MG63 (cell line): ENCODE data around the gene UGT1A10. TPM values are rescaled to one million over a fixed set of nuclear protein-coding genes. Genes with fewer than 3 reads are reported as not detected.

Experiments used
- DNase-seq: peaks from one replicate; pipeline ENCODE4 v3.0.0-alpha.2; 2020
- H3K27me3 ChIP-seq: fragments of 250-450 bp; sonication (Bioruptor Pico); 2 replicates; pipeline ENCODE4 v1.5.1; 2020; ENCODE audit warnings: mild to moderate bottlenecking, moderate library complexity
- H3K36me3 ChIP-seq: fragments of 250-450 bp; sonication (Bioruptor Pico); 2 replicates; pipeline ENCODE4 v1.5.1; 2020; ENCODE audit warnings: mild to moderate bottlenecking, moderate library complexity
- H3K4me3 ChIP-seq: fragments of 250-450 bp; sonication (Bioruptor Pico); 2 replicates; pipeline ENCODE4 v1.5.1; 2020; ENCODE audit warnings: mild to moderate bottlenecking, moderate library complexity
- H3K9me3 ChIP-seq: fragments of 250-450 bp; sonication (Bioruptor Pico); 2 replicates; pipeline ENCODE4 v1.5.1; 2020; ENCODE audit warnings: mild to moderate bottlenecking, moderate library complexity
- total RNA-seq: library from RNA; depleted of rRNA; stranded (reverse); fragments of >200 nt; shearing (Covaris generic); gene quantifications from 2 replicates; pipeline ENCODE4 v1.2.3, GENCODE V29; 2014; ENCODE audit warnings: low replicate concordance; rRNA removed

UGT1A10 gene
- total RNA-seq, 1 experiment from 2014 or later: 0.33 TPM

DNA sequence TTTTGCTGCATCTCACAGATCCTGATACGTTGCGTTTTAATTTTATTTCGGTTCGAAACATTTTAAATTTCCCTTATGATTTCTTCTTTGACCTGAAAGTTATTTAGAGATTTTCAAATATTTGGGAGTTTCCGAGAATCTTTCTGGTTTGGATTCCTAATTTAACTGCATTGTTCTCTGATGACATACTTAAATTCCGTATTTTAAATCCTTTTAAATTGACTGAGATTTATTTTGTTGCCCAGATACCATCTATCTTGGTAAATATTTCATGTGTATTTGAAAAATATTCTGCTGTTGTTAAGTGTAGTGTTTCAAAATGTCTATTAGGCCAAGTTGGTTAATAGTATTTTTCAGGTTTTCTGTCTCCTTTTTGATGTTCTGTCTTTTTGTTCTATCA, 179.6 kb downstream of the UGT1A10 start:
- DNase-seq: no peak

GRCh38 chr2:233816334-233816733, 180.1 kb downstream of the UGT1A10 start:
- Histone ChIP-seq H3K4me3 (no peak overlapping the region), H3K27me3 (no peaks in the 10 kb centered on the region), H3K36me3 (no peaks in the 10 kb centered on the region), H3K9me3 (no peaks in the 10 kb centered on the region)
- DNase-seq: no peak

More for the DNA sequence above, 179.6 kb downstream of the UGT1A10 start:
- Histone ChIP-seq H3K36me3 (no peaks in the 10 kb centered on the region), H3K27me3 (no peaks in the 10 kb centered on the region), H3K9me3 (no peaks in the 10 kb centered on the region), H3K4me3 (no peak overlapping the region)

DNA sequence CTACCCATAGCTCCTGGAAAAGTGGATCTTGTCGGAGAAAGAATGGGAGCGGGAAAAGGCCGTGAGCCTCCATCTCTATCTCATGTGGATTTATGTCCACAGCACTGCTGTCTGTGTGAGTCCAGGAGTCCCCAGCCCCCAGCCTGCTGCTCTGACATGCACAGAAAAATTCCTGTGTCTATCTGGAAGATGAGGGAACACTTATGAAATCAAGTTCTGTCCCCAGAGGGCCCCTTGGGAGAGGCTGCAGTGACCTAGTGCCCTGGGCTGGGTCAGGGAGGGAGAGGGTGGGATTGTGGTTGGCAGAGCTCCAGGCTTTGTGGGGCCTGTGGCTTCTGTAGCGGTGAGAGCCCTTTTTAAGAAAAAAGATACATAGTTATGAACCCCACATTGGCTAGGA, 180.5 kb downstream of the UGT1A10 start:
- no peak for DNase-seq
- no peaks in the 10 kb centered on the region for H3K27me3 ChIP-seq

GRCh38 chr2:233817361-233817911, 181.2 kb downstream of the UGT1A10 start:
- H3K9me3 ChIP-seq: no peaks in the 10 kb centered on the region
- DNase-seq: no peak
- H3K36me3 ChIP-seq: no peaks in the 10 kb centered on the region
- no peaks in the 10 kb centered on the region for H3K27me3 ChIP-seq
- H3K4me3 ChIP-seq: no peak overlapping the region

More for the DNA sequence above, 180.5 kb downstream of the UGT1A10 start:
- Histone ChIP-seq H3K9me3 (no peaks in the 10 kb centered on the region), H3K4me3 (no peak overlapping the region), H3K36me3 (no peaks in the 10 kb centered on the region)

DNA sequence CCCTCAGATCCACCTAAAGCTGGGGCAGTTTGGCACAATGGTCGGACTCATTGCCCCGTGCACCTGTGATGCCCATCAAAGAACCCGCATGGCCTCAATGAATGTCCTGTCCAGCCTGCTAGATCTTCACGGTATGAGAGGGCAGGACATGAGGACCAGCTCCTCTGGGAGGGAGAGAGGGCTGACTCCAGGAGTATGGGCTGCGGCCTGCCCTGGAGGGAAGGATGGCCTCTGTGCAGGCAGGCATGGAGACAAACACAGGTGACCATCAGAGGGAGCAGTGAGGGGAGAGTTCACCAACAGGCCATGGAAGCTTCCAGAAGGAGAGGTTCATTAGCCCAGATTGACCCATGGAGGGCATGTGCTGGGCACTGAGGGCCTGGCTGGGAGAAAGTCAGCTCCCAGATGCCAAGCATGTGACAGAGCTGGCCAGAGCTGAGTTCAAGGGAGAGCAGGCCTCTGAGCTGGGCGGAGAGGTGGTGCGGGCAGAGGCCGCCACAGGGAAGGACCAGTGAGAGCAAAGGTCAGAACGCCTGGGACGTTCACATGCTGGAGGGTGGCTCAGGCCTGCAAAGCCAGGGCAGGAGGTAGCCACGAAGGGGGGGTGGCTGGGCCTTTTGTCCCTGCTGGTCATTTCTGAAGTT, 181.9 kb downstream of the UGT1A10 start:
- no peak for DNase-seq
- Histone ChIP-seq H3K4me3 (no peak overlapping the region), H3K36me3 (no peaks in the 10 kb centered on the region), H3K27me3 (no peaks in the 10 kb centered on the region), H3K9me3 (no peaks in the 10 kb centered on the region)

DNA sequence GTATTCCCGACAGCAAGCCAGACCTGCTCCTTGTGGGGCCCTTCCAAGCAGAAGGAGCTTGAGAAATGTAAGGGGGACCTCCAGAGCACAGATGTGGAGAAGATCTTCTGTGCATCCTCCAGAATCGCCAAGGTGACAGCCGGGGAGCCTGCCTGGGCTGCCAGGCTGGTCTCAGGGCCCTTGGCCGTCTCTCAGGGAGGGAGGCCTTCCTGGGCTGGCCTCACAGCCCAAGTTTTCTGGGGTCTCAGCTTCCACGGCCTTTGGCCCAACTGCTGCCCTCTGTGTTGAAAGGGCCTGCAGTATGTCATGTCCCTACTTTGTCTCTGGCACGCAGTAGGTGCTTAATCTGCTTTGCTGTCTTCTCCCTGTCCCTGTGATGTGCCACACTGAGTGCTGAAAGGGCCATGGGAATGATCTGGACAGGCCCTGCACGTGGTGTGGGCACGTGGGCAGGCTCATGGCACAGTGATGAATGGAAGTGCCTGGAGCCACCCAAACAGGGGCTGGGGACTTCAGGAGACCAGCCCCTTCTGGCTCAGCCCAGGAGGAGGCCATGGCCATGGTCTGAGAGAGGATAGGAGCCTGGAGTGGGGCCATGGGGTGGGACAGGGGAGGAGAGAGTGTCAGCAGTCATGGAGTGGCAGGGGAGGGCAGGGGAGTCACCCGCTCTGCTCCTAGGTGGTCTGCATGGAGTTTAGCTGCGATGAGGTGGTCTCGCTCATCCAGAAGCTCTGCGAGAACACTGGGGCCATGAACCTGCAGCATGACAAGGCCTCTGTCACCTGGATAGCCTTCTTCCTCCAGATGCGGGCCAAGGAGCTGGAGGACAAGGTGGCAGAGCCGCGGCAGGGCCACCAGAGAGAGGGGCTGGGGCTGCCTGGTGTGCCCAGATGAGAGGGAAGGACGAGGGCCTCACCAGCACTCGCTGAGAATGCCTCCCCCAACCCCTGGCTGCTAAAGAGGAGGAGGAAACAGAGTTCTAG, 182.7 kb downstream of the UGT1A10 start:
- no peaks in the 10 kb centered on the region for H3K27me3 ChIP-seq
- H3K9me3 ChIP-seq: no peaks in the 10 kb centered on the region
- H3K36me3 ChIP-seq: no peaks in the 10 kb centered on the region
- H3K4me3 ChIP-seq: no peak overlapping the region
- DNase-seq: no peak

DNA sequence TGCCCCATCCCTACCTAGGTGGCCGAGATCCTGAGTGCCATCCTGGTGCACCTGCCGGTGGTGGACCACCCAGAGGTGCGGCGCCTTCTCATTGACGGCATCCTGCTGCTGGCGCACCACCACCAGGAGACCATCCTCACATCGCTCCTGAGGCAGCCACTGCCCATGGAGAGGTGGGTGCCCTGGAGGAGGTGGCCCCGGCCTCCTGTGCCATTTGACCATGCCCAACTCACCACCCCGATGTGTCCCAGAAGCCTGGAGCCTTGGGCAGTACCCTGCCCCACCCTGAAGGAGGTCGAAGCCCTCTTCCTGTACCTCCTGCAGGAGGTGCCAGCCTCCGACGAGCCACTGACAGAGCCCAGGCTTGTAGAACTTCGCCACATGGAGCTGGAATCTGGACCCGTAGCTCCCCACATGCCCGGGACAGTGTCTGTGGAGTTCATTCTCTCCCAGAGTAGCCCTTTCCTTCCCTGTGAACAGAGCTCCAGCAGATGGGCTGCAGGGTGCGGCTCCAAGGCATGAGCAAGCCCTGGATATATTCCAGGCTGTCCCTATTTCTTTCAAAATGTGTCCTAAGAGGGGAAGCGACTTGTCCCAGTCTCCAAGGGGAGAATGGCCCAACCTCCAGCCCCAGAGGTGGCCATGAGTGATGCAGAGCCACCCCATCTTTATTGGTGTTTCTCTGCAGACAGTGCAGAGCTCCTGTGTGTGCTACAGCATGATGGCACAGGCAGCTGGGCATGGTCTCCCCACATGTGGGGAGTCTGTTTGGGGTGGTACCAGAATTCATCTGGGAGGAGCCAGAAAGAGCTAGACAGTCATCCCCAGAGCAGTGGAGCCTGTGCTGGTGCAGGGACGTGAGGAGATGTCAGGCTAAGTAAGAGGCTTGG, 183.9 kb downstream of the UGT1A10 start:
- H3K9me3 ChIP-seq: no peaks in the 10 kb centered on the region
- no peak overlapping the region for H3K4me3 ChIP-seq
- no peaks in the 10 kb centered on the region for H3K27me3 ChIP-seq
- H3K36me3 ChIP-seq: no peaks in the 10 kb centered on the region
- no peak for DNase-seq

DNA sequence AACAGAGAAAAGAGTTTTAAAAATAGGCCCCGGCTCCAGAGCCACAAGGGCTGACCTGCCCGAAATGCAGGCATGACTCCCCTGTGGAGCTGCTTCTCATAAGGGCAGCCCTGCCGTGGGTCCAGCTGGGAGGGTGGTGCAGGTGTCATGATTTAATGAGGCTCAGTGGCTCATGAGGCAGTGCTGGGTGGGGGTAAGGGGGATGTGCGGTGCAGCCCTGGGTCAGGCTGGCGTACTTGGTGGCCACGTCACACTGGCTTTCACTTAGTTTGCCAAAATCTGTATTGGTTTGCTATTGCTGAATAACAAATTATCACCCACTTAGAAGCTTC, 184.5 kb downstream of the UGT1A10 start:
- no peaks in the 10 kb centered on the region for H3K9me3 ChIP-seq
- DNase-seq: no peak
- no peaks in the 10 kb centered on the region for H3K27me3 ChIP-seq
- H3K36me3 ChIP-seq: no peaks in the 10 kb centered on the region
- no peak overlapping the region for H3K4me3 ChIP-seq

- peaks cover 2% of the 10 kb centered on the region; the same call in 1 of the 2 replicates for H3K9me3 ChIP-seq
- H3K4me3 ChIP-seq: no peak overlapping the region
- H3K27me3 ChIP-seq: no peaks in the 10 kb centered on the region
- DNase-seq: no peak
- no peaks in the 10 kb centered on the region for H3K36me3 ChIP-seq
Observed at GRCh38 chr2:233821196-233821595, 184.9 kb downstream of the UGT1A10 start.

DNA sequence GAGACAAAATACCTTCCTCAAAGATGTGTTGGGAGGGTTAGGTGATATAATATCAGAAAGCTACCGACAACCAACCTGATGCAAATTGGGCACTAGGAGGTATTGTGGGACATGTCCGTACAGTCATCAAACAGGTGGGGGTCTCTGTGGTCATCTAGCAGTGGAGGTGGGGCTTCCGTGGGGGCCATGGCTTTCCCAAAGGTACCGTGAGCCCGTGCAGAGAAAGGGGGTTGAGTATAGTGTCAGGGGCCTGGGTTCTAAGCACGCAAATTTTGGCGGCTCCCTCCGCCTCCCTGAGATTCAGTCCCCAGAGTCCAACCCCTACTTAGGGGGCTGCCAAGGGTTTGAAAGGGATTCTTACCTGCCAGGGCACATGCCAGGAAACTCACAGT, 185.5 kb downstream of the UGT1A10 start:
- H3K27me3 ChIP-seq: no peaks in the 10 kb centered on the region
- no peaks in the 10 kb centered on the region for H3K36me3 ChIP-seq
- no peak overlapping the region for H3K4me3 ChIP-seq
- peaks cover 4% of the 10 kb centered on the region; the same call in 1 of the 2 replicates for H3K9me3 ChIP-seq
- DNase-seq: no peak

DNA sequence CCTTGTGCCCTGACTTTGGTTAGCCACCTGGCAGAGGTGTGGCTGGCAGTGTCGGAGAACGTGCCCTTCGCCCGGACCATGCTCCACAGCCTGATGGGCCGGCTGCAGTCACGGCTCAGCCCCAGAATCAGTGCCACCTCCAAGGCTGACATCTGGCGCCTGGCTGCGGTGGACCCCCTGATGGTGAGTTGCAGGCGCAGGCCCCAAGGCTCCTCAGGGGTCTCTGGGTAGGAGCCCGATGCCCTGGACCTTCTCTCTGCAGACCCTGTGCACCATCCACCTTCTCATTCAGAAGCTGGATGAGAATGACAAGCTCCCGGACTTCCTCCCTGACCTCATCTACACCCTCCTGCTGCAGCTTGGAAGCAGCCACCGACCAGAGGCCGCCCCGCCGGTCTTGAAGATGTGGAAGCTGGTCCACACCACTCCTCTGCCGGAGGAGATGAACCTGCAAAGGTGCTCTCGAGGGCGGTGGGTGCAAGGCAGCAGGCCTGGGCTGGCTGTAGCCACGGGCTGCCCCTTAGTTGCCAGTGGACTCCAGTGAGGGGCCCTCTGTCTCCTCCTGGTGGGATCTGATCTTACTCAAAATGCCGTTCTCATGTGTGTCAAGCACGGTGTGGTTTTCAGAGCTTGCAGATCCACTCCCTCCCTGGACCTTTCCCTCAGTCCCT, 186.0 kb downstream of the UGT1A10 start:
- H3K36me3 ChIP-seq: no peaks in the 10 kb centered on the region
- H3K4me3 ChIP-seq: no peak overlapping the region
- no peaks in the 10 kb centered on the region for H3K27me3 ChIP-seq
- peaks cover 4% of the 10 kb centered on the region; the same call in 1 of the 2 replicates for H3K9me3 ChIP-seq
- no peak for DNase-seq

Other genes starting within 250 kb of the UGT1A10 start
- gene USP40, start 69.7 kb upstream of the UGT1A10 start, total RNA-seq: 23.4 and 34.6 TPM in 2 replicates
- gene UGT1A8, start 18.8 kb upstream of the UGT1A10 start, total RNA-seq: 0.27 and 2.2 TPM in 2 replicates
- gene UGT1A9, start 35.5 kb downstream of the UGT1A10 start, total RNA-seq: not detected in 2 replicates
- gene UGT1A7, start 45.5 kb downstream of the UGT1A10 start, total RNA-seq: 0.10 TPM in 1 of 2 replicates, not detected in the other
- 0.20 and 0.35 TPM in 2 replicates for gene UGT1A6, start 56.4 kb downstream of the UGT1A10 start, total RNA-seq
- gene UGT1A5, start 76.5 kb downstream of the UGT1A10 start, total RNA-seq: not detected in 2 replicates
- gene UGT1A4, start 82.3 kb downstream of the UGT1A10 start, total RNA-seq: not detected in 2 replicates
- gene UGT1A3, start 92.6 kb downstream of the UGT1A10 start, total RNA-seq: not detected in 2 replicates
- not detected in 2 replicates for gene UGT1A1, start 123.8 kb downstream of the UGT1A10 start, total RNA-seq
- not detected in 2 replicates for gene MROH2A, start 141.9 kb downstream of the UGT1A10 start, total RNA-seq
- gene HJURP, start 218.1 kb downstream of the UGT1A10 start, total RNA-seq: 59.1 and 67.1 TPM in 2 replicates